ENCODE results near the gene SLX9.
"Not testable (repeated sequence)": the region's sequence is repeated elsewhere in the genome, so short reads cannot be mapped to it uniquely, and the experiment has no call there.

SLX9 gene

DNA sequence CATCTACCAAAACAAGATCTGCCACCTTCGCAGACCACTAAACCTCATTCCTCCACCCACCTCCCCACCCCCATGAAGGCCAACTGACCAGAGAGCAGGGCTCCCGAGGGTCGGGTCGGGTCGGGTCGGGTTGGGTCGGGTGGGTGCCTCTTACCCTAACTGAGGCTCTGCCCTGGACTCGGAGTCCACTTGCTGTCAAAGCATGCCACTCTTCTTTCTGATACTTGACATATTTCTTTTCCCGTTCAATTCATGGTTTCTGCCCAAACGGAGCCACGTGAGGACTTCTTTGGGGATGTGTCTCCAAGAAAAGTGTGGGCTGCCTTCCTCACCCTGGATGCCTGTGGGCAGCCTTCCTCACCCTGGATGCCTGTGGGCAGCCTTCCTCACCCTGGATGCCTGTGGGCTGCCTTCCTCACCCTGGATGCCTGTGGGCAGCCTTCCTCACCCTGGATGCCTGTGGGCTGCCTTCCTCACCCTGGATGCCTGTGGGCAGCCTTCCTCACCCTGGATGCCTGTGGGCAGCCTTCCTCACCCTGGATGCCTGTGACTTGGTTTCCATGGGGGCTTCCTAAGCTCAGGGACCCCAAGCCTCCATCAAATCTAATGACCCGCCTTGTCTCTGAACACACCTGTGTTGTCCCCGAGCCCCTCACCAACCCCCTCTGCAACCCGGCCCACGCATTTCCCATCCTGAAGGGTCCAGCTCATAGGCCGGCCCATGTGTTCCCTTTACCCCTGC, 11.2 kb upstream of the SLX9 start:
- no CpG with 5 or more reads among the region's 16 CpGs for WGBS (ENCODE audit: extremely low coverage, insufficient coverage, insufficient read length)
- H4K91ac ChIP-seq (ENCODE audit: low read depth, low read length); H3K14ac ChIP-seq (ENCODE audit: low read length): not testable (repeated sequence)

DNA sequence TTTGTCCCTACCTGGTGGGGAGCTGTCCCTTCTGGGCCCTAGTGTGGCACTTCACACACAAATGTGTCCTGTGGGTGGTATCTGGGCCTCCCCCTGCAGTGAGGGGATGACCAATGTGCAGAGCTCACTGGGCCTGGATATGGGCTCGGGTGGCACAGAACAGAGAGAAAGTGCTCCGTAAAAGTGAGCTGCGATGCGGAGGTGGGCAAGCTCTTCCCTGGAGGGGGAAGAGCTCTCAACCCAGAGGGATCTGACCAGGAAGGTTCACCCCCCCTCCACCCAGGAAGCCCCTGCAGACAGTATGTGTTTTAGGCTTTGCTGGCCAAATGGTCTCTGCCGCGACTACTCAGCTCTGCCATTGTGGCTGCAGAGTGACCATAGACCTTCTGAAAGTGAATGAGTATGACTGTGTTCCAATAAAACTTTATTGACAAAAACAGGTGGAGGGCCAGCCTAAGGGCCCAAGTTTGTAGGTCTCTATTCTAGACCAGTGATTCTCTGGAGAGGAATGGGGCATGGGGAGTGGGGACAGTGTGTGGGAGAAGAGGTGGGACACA, 10.5 kb upstream of the SLX9 start:
- no peak overlapping the region for H4K8ac ChIP-seq (ENCODE audit: low read depth, low read length)
- no peak overlapping the region for H3K18ac ChIP-seq (ENCODE audit: low read length)
- DNase-seq = no peak
- H2BK12ac ChIP-seq (ENCODE audit: low read length) = no peak overlapping the region
- WGBS (ENCODE audit: extremely low coverage, insufficient coverage, insufficient read length) = no CpG with 5 or more reads among the region's 6 CpGs
- H3K4me2 ChIP-seq (ENCODE audit: low read length) = no peak overlapping the region
- H2BK5ac ChIP-seq (ENCODE audit: low read depth, low read length, poor library complexity) = no peak overlapping the region
- no peaks in the 10 kb centered on the region for H3K36me3 ChIP-seq (ENCODE audit: control insufficient read depth in 1 of 2, insufficient read depth in 2 of 2, low read length in 2 of 2)
- no peaks in the 10 kb centered on the region for H3K79me2 ChIP-seq (ENCODE audit: control insufficient read depth, insufficient read depth, low read length, poor library complexity)
- no peak overlapping the region for H4K91ac ChIP-seq (ENCODE audit: low read depth, low read length)
- H4K12ac ChIP-seq (ENCODE audit: low read depth, low read length) = no peak overlapping the region
- no peak overlapping the region for H2BK120ac ChIP-seq (ENCODE audit: insufficient read depth, low read length, poor library complexity)
- H3K4me1 ChIP-seq (ENCODE audit: control insufficient read depth in 1 of 2, insufficient read depth in 2 of 2, low read length in 2 of 2) = peaks cover 16 to 33% of the 10 kb centered on the region in 2 experiments
- H3K27ac ChIP-seq (ENCODE audit: low read depth, low read length) = no peak overlapping the region
- H3K23ac ChIP-seq (ENCODE audit: low read length) = no peak overlapping the region
- peaks cover 49% of the 10 kb centered on the region for H3K27me3 ChIP-seq (ENCODE audit: insufficient read depth, low read length)
- H3K4me3 ChIP-seq (ENCODE audit: low read depth, low read length) = no peak overlapping the region
- no peak overlapping the region for H2AFZ ChIP-seq (ENCODE audit: insufficient read depth, low read length, poor library complexity)
- H3K9me3 ChIP-seq (ENCODE audit: insufficient read depth, low read depth, low read length) = peaks cover 15% of the 10 kb centered on the region
- no peak overlapping the region for H2AK5ac ChIP-seq (ENCODE audit: low read length)
- H3K79me1 ChIP-seq (ENCODE audit: low read length) = no peaks in the 10 kb centered on the region
- H3K9ac ChIP-seq (ENCODE audit: low read length) = no peak overlapping the region
- H3K14ac ChIP-seq (ENCODE audit: low read length) = no peak overlapping the region
- no peak overlapping the region for H3K4ac ChIP-seq (ENCODE audit: low read depth, low read length)

More for the DNA sequence above, 11.2 kb upstream of the SLX9 start:
- H3K9ac ChIP-seq (ENCODE audit: low read length); H3K27ac ChIP-seq (ENCODE audit: low read depth, low read length); H3K36me3 ChIP-seq (ENCODE audit: control insufficient read depth in 1 of 2, insufficient read depth in 2 of 2, low read length in 2 of 2); H2BK120ac ChIP-seq (ENCODE audit: insufficient read depth, low read length, poor library complexity); H2BK5ac ChIP-seq (ENCODE audit: low read depth, low read length, poor library complexity); H4K8ac ChIP-seq (ENCODE audit: low read depth, low read length); H2AK5ac ChIP-seq (ENCODE audit: low read length); H4K12ac ChIP-seq (ENCODE audit: low read depth, low read length); H3K4me3 ChIP-seq (ENCODE audit: low read depth, low read length); H3K79me2 ChIP-seq (ENCODE audit: control insufficient read depth, insufficient read depth, low read length, poor library complexity); H3K23ac ChIP-seq (ENCODE audit: low read length); H3K4ac ChIP-seq (ENCODE audit: low read depth, low read length); H2AFZ ChIP-seq (ENCODE audit: insufficient read depth, low read length, poor library complexity); H3K79me1 ChIP-seq (ENCODE audit: low read length); H3K18ac ChIP-seq (ENCODE audit: low read length): not testable (repeated sequence)
- H3K27me3 ChIP-seq (ENCODE audit: insufficient read depth, low read length) = peaks cover 46% of the 10 kb centered on the region
- peak overlapping the region; percentile 23 for H2BK12ac ChIP-seq (ENCODE audit: low read length)
- peak in 1 of 2 donors; percentile 57 for DNase-seq
- H3K4me1 ChIP-seq (ENCODE audit: control insufficient read depth in 1 of 2, insufficient read depth in 2 of 2, low read length in 2 of 2) = peaks cover 16 to 33% of the 10 kb centered on the region in 2 experiments
- peaks cover 15% of the 10 kb centered on the region for H3K9me3 ChIP-seq (ENCODE audit: insufficient read depth, low read depth, low read length)
- peak overlapping the region; percentile 41 for H3K4me2 ChIP-seq (ENCODE audit: low read length)

DNA sequence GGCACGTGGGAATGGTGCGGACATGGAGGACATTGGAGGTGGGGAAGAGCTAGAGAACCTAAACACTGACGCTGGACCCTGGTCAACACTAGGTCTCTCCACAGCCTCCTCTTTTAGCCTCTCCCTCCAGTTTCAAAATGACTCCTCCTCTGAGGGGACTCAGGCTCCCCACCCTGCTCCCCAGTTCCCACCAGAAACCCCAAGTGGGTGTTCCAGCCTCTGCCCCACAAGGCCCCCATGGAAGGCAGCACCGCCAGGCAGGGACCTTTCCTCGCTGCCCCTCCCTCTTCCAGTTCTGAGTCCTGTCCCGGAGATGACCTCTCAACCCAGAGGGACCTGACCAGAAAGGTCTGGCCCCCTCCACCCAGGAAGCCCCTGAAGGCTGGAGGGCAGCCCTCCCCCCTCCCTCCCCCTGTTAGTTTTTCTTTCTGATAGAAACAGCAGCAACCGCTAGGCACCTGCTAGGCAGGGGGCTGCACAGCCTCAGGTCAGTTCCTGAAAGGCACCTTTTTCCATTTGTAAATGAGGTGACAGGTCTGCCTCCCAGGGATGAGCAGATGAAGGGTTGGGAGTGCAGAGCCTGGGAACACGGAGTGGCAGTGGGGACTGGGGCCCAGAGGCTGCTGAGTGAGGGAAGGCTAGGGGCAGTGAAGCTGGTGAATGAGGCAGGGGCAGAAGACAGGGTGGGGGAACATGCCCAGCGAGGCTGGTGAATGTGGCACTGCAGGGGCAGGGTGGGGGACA, 9.9 kb upstream of the SLX9 start:
- Histone ChIP-seq H3K4me2 (ENCODE audit: low read length) (no peak overlapping the region), H3K4me3 (ENCODE audit: low read depth, low read length) (no peak overlapping the region), H4K12ac (ENCODE audit: low read depth, low read length) (no peak overlapping the region), H3K4ac (ENCODE audit: low read depth, low read length) (no peak overlapping the region), H3K27ac (ENCODE audit: low read depth, low read length) (no peak overlapping the region), H2BK5ac (ENCODE audit: low read depth, low read length, poor library complexity) (no peak overlapping the region), H3K23ac (ENCODE audit: low read length) (no peak overlapping the region), H3K27me3 (ENCODE audit: insufficient read depth, low read length) (peaks cover 51% of the 10 kb centered on the region), H3K9ac (ENCODE audit: low read length) (no peak overlapping the region), H3K9me3 (ENCODE audit: insufficient read depth, low read depth, low read length) (peaks cover 15% of the 10 kb centered on the region), H3K36me3 (ENCODE audit: control insufficient read depth in 1 of 2, insufficient read depth in 2 of 2, low read length in 2 of 2) (no peaks in the 10 kb centered on the region), H2BK12ac (ENCODE audit: low read length) (no peak overlapping the region), H3K79me2 (ENCODE audit: control insufficient read depth, insufficient read depth, low read length, poor library complexity) (no peaks in the 10 kb centered on the region), H4K91ac (ENCODE audit: low read depth, low read length) (no peak overlapping the region), H3K79me1 (ENCODE audit: low read length) (no peaks in the 10 kb centered on the region), H2AK5ac (ENCODE audit: low read length) (no peak overlapping the region), H4K8ac (ENCODE audit: low read depth, low read length) (no peak overlapping the region), H2BK120ac (ENCODE audit: insufficient read depth, low read length, poor library complexity) (no peak overlapping the region), H3K4me1 (ENCODE audit: control insufficient read depth in 1 of 2, insufficient read depth in 2 of 2, low read length in 2 of 2) (peaks cover 16 to 33% of the 10 kb centered on the region in 2 experiments), H2AFZ (ENCODE audit: insufficient read depth, low read length, poor library complexity) (no peak overlapping the region), H3K18ac (ENCODE audit: low read length) (no peak overlapping the region), H3K14ac (ENCODE audit: low read length) (no peak overlapping the region)
- no peak for DNase-seq
- no CpG with 5 or more reads among the region's 9 CpGs for WGBS (ENCODE audit: extremely low coverage, insufficient coverage, insufficient read length)

DNA sequence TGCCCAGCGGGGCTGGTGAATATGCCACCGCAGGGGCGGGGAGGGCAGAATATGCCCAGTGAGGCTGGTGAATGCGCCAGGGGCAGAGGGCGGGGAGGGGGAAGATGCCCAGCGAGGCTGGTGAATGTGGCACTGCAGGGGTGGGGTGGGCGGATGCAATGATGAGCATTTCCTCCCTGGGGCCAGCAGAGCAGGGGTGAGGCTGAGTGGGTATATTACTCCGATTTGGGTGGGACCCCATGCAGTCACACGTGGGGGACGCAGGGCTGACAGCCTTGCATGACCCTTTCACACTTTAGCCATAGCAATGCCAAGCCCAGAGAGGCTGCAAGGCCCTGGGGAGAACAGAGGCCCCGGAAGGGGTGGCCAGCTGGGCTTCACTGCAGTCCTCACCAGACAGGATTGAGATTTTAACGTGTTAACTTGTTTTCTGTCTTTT, 9.3 kb upstream of the SLX9 start:
- Histone ChIP-seq H3K36me3 (ENCODE audit: control insufficient read depth in 1 of 2, insufficient read depth in 2 of 2, low read length in 2 of 2) (no peaks in the 10 kb centered on the region), H3K4me3 (ENCODE audit: low read depth, low read length) (no peak overlapping the region)
- WGBS (ENCODE audit: extremely low coverage, insufficient coverage, insufficient read length) = no CpG with 5 or more reads among the region's 12 CpGs

More for the DNA sequence above, 9.3 kb upstream of the SLX9 start:
- Histone ChIP-seq H3K23ac (ENCODE audit: low read length) (no peak overlapping the region), H2BK5ac (ENCODE audit: low read depth, low read length, poor library complexity) (no peak overlapping the region), H3K27me3 (ENCODE audit: insufficient read depth, low read length) (peaks cover 51% of the 10 kb centered on the region), H3K27ac (ENCODE audit: low read depth, low read length) (no peak overlapping the region), H3K79me1 (ENCODE audit: low read length) (no peaks in the 10 kb centered on the region), H3K14ac (ENCODE audit: low read length) (no peak overlapping the region), H2AK5ac (ENCODE audit: low read length) (no peak overlapping the region), H4K12ac (ENCODE audit: low read depth, low read length) (no peak overlapping the region), H2BK120ac (ENCODE audit: insufficient read depth, low read length, poor library complexity) (no peak overlapping the region), H2BK12ac (ENCODE audit: low read length) (no peak overlapping the region), H4K91ac (ENCODE audit: low read depth, low read length) (no peak overlapping the region), H3K9me3 (ENCODE audit: insufficient read depth, low read depth, low read length) (peaks cover 15% of the 10 kb centered on the region), H3K4me2 (ENCODE audit: low read length) (no peak overlapping the region), H2AFZ (ENCODE audit: insufficient read depth, low read length, poor library complexity) (no peak overlapping the region), H3K4ac (ENCODE audit: low read depth, low read length) (no peak overlapping the region), H3K9ac (ENCODE audit: low read length) (no peak overlapping the region), H4K8ac (ENCODE audit: low read depth, low read length) (no peak overlapping the region), H3K18ac (ENCODE audit: low read length) (no peak overlapping the region), H3K4me1 (ENCODE audit: control insufficient read depth in 1 of 2, insufficient read depth in 2 of 2, low read length in 2 of 2) (peaks cover 16 to 33% of the 10 kb centered on the region in 2 experiments), H3K79me2 (ENCODE audit: control insufficient read depth, insufficient read depth, low read length, poor library complexity) (no peaks in the 10 kb centered on the region)
- no peak for DNase-seq

Measured in trophoblast cell (in vitro differentiated cells and primary cell).